Measurements from ENCODE around the gene NIP7. TPM values are rescaled to one million over a fixed set of nuclear protein-coding genes. Genes with fewer than 3 reads are reported as not detected.

The NIP7 gene
- total and polyA plus RNA-seq, 8 donors = 17.4 to 35.5 (median 29.3) TPM

DNA sequence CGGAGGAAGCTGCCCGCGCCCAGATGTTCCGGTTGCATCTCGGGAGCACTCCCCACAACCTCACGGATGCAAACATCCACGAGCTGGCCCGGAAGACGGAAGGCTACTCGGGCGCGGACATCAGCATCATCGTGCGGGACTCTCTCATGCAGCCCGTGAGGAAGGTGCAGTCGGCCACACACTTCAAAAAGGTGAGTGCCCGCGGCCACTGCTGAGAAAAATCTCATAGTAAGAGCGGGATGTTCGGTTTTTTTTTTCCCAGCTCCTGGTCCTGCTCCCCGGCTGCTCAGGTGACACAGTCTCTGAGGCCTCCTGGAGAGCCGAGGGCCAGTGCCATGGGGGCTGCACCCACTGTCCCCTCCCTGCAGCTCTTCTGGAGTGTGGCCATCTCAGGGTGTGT, 18.5 kb upstream of the NIP7 start:
- H3K27me3 ChIP-seq = no peaks in the 10 kb centered on the region
- DNase-seq (no peak), ATAC-seq (no peak)
- TF ChIP-seq, protein P1, sequence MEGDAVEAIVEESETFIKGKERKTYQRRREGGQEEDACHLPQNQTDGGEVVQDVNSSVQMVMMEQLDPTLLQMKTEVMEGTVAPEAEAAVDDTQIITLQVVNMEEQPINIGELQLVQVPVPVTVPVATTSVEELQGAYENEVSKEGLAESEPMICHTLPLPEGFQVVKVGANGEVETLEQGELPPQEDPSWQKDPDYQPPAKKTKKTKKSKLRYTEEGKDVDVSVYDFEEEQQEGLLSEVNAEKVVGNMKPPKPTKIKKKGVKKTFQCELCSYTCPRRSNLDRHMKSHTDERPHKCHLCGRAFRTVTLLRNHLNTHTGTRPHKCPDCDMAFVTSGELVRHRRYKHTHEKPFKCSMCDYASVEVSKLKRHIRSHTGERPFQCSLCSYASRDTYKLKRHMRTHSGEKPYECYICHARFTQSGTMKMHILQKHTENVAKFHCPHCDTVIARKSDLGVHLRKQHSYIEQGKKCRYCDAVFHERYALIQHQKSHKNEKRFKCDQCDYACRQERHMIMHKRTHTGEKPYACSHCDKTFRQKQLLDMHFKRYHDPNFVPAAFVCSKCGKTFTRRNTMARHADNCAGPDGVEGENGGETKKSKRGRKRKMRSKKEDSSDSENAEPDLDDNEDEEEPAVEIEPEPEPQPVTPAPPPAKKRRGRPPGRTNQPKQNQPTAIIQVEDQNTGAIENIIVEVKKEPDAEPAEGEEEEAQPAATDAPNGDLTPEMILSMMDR (IDR thresholded peaks at IDR 0.05) = no peak
- H3K27ac ChIP-seq = no peak overlapping the region
- peaks cover 0 to 17% of the 10 kb centered on the region in 2 donors for H3K4me1 ChIP-seq
- no peak overlapping the region for H3K4me3 ChIP-seq
- intact Hi-C loops (cut with DNase I) = no loop called here
- no peaks in the 10 kb centered on the region for H3K9me3 ChIP-seq
- peaks cover 0 to 100% of the 10 kb centered on the region in 2 donors for H3K36me3 ChIP-seq

DNA sequence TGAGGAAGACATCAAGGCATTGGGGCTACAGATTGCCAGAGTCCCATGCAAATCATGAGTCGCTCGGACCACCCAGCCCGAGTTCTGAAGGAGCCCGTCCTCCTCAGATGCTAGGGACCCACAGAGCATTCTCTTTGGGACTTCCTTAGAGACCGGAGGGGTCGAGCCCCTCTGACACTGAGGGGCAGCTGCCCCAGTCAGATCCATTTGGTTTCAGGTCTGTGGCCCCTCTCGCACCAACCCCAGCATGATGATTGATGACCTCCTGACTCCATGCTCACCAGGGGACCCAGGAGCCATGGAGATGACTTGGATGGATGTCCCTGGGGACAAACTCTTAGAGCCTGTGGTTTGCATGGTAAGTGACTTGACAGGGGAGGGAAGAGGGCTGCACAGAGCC, 17.2 kb upstream of the NIP7 start:
- H3K27ac ChIP-seq = no peak overlapping the region
- intact Hi-C loops (cut with DNase I) = no loop called here
- H3K9me3 ChIP-seq = no peaks in the 10 kb centered on the region
- ATAC-seq = no peak
- H3K27me3 ChIP-seq = no peaks in the 10 kb centered on the region
- DNase-seq = no peak
- H3K36me3 ChIP-seq = peaks cover 0 to 99% of the 10 kb centered on the region in 2 donors
- no peak overlapping the region for H3K4me3 ChIP-seq
- TF ChIP-seq, protein P1 (IDR thresholded peaks at IDR 0.05) = no peak
- H3K4me1 ChIP-seq = peaks cover 5 to 30% of the 10 kb centered on the region in 2 donors

GRCh38 chr16:69323415-69323814, 16.2 kb upstream of the NIP7 start:
- H3K27me3 ChIP-seq = no peaks in the 10 kb centered on the region
- no peak overlapping the region for H3K4me3 ChIP-seq
- H3K4me1 ChIP-seq = peaks cover 6 to 40% of the 10 kb centered on the region in 2 donors
- intact Hi-C loops (cut with DNase I) = no loop called here
- H3K36me3 ChIP-seq = peaks cover 0 to 99% of the 10 kb centered on the region in 2 donors
- DNase-seq (no peak), ATAC-seq (no peak)
- no peaks in the 10 kb centered on the region for H3K9me3 ChIP-seq
- no peak overlapping the region for H3K27ac ChIP-seq
- TF ChIP-seq, protein P1 (IDR thresholded peaks at IDR 0.05) = no peak

- no peak overlapping the region for H3K27ac ChIP-seq
- H3K9me3 ChIP-seq = no peaks in the 10 kb centered on the region
- H3K36me3 ChIP-seq = peaks cover 0 to 94% of the 10 kb centered on the region in 2 donors
- peak in 1 of 4 donors; percentile 76 for DNase-seq
- H3K27me3 ChIP-seq = no peaks in the 10 kb centered on the region
- TF ChIP-seq, protein P1 (IDR thresholded peaks at IDR 0.05) = no peak
- peaks cover 12 to 47% of the 10 kb centered on the region in 2 donors for H3K4me1 ChIP-seq
- ATAC-seq = peak; percentile 69
- no peak overlapping the region for H3K4me3 ChIP-seq
- intact Hi-C loops (cut with DNase I) = no loop called here
Measured at GRCh38 chr16:69324013-69324531, 15.5 kb upstream of the NIP7 start.

DNA sequence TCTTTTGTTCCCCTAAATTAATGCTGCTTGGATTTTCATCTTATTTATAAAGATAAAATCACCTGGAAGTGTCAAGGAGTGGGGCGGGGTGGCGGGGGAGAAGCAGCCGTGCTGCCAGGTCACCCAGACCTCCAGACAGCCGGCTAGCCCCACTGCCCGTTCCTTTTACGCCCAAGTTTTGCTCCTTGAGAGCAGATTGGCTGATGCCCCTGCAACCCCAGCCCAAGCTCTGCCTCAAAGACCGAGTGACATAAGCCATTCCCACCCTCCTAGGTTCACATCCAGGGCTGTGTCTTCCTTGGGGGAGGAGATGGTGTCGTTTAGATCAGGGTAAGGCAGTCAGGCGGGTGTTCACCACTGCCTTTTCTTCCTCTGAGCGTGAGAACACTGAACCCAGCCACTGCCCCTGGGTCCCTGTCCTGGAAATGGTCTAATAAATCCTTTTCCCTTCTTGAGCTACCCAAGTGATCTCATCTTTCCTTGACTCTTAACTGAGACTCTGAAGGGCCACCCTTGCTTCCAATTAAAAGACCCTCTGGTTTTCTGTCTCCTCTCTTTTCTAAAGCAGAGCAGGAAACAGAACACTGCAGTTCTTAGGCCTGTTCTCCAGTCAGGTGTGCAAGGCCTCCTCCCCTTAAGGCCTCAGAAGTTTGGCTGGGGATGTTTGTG, 14.9 kb upstream of the NIP7 start:
- peaks cover 0 to 88% of the 10 kb centered on the region in 2 donors for H3K36me3 ChIP-seq
- no peak overlapping the region for H3K4me3 ChIP-seq
- H3K27me3 ChIP-seq = no peaks in the 10 kb centered on the region
- peaks cover 18 to 54% of the 10 kb centered on the region in 2 donors for H3K4me1 ChIP-seq
- intact Hi-C loops (cut with DNase I) = no loop called here
- no peak overlapping the region for H3K27ac ChIP-seq
- no peaks in the 10 kb centered on the region for H3K9me3 ChIP-seq
- no peak for ATAC-seq
- TF ChIP-seq, protein P1 (IDR thresholded peaks at IDR 0.05) = no peak
- no peak for DNase-seq
